ENCODE measurements around the gene RAB5A. TPM values are rescaled to one million over a fixed set of nuclear protein-coding genes. Genes with fewer than 3 reads are reported as not detected.

Gene RAB5A
- total RNA-seq, 4 donors from 2014 or later = 80.6 to 105 (median 87.5) TPM

GRCh38 chr3:19940643-19941042 is 6.3 kb upstream of the RAB5A start:
- 80 to 92% methylated on average over 1 of the region's 1 CpG for WGBS, 2 donors (ENCODE audit: low coverage in 1 of 2)
- DNase-seq = no peak
- no peak for TF ChIP-seq EP300 (IDR thresholded peaks at IDR 0.05; ENCODE audit: low read depth)
- no peak for TF ChIP-seq POLR2A (IDR thresholded peaks at IDR 0.05)
- TF ChIP-seq CTCF (IDR thresholded peaks at IDR 0.05) = no peak
- no peak for TF ChIP-seq POLR2AphosphoS5 (IDR thresholded peaks at IDR 0.05)
- Histone ChIP-seq H3K27me3 (no peaks in the 10 kb centered on the region), H3K4me1 (peaks cover 0 to 4% (median 0%) of the 10 kb centered on the region in 4 donors), H3K36me3 (no peaks in the 10 kb centered on the region), H3K4me3 (no peak overlapping the region), H3K27ac (no peak overlapping the region), H3K9me3 (no peaks in the 10 kb centered on the region)
- in situ Hi-C loops (cut with MboI; ENCODE audit: low pct_ligation_motif_present in 1 of 4, low pct_unique_long_range_greater_than_20kb in 1 of 4, low sequenced_read_pairs in 3 of 4) (loop anchor here in 2 of 4 donors (10.0 to 25.0 kb wide), 3 partner anchors 46 to 247 kb away; partner anchors contain the start of genes KAT2B (in 1 of the 2) and SGO1 (in 1 of the 2)), intact Hi-C loops (cut with DNase I; ENCODE audit: low total_unique reads) (no loop called here)

DNA sequence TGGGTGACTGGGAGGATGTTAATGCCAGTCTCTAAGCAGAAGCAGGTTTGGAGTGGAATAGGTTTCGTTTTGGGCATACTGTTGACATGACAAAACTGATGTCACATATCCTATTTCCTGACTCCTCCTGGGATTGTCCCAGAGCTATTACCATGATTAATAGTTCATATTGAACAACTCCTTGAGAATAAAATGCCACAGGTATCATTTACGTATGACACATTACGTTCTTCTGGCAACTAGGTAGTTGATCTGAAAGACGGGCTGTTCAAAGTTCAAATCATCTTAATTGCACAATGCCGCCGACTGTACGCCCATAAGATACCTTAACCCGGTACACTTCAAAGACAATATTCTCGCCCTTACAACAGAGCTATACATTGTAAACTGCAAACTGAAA is 1.4 kb upstream of the RAB5A start:
- Histone ChIP-seq H3K4me1 (peaks cover 10 to 26% (median 19%) of the 10 kb centered on the region in 4 donors), H3K36me3 (peaks cover 0 to under 1% (median 0%) of the 10 kb centered on the region in 4 donors), H3K4me3 (peak overlapping the region in 3 of 4 donors; percentile 91 to 100 (median 99)), H3K27ac (peak overlapping the region; percentile 97 to 100 (median 100)), H3K9me3 (no peaks in the 10 kb centered on the region), H3K27me3 (no peaks in the 10 kb centered on the region)
- TF ChIP-seq CTCF (IDR thresholded peaks at IDR 0.05) (no peak), EP300 (IDR thresholded peaks at IDR 0.05; ENCODE audit: low read depth) (no peak), POLR2A (IDR thresholded peaks at IDR 0.05) (no peak), POLR2AphosphoS5 (IDR thresholded peaks at IDR 0.05) (peak in 1 of 3 donors; percentile 62)
- 55 to 66% methylated on average over 9 of the region's 9 CpGs for WGBS, 2 donors (ENCODE audit: low coverage in 1 of 2)
- in situ Hi-C loops (cut with MboI; ENCODE audit: low pct_ligation_motif_present in 1 of 4, low pct_unique_long_range_greater_than_20kb in 1 of 4, low sequenced_read_pairs in 3 of 4) (loop anchor here in 2 of 4 donors (5.0 to 25.0 kb wide), 4 partner anchors 51 to 242 kb away; partner anchors contain the start of genes KAT2B (in 1 of the 2) and SGO1 (in 1 of the 2)), intact Hi-C loops (cut with DNase I; ENCODE audit: low total_unique reads) (loop anchor here (5.0 kb wide), 1 partner anchor 102 kb away; no protein-coding TSS in a partner anchor)
- peak; percentile 64 for DNase-seq

DNA sequence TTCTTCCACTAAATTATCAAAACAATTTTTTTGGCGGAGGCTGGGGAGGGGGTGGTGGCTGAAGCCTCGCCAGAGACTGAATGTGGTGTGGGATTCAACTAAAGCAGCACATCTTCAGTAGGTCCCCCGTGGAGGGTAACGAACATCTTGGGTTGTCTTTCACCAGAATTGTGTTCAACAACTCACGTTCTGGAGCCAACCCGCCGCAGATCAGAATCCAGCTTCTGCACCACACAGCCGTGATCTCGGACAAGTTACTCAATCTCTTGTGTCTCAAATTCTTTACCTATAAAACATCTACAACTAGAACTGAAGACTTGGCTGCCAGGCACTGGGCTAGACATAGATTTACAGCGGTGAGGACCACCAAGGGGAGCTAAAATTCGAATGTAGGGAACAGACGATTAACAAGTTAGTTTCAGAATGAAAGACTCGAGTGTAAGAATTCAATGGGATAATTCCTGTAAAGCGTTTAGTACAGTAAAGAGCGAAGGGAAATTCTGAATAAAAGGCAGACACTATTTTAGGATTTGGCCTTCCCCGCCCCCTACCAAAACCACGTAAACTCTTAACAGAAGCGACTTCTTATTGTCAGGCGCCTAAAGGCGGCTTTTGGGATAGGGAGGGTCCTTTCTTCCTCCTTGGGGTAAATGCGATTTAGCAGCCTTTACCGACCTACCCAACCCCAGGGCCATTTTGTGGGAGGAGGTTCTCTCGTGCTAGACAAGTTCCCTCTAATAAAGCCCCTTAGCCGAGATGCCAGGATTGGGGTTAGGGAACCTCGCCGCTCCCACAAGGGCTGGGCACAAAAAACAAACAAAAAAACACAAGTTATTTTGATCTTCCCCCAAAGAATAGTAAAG is 697 bp upstream of the RAB5A start:
- WGBS, 2 donors (ENCODE audit: low coverage in 1 of 2) = 17 to 24% methylated on average over 7 to 26 of the region's 26 CpGs
- no peak for TF ChIP-seq CTCF (IDR thresholded peaks at IDR 0.05)
- intact Hi-C loops (cut with DNase I; ENCODE audit: low total_unique reads) = loop anchor here (2.0 to 5.0 kb wide), 2 partner anchors 59 to 101 kb away; no protein-coding TSS in a partner anchor
- peaks cover 10 to 27% (median 19%) of the 10 kb centered on the region in 4 donors for H3K4me1 ChIP-seq
- H3K4me3 ChIP-seq = peak overlapping the region; percentile 63 to 100 (median 95)
- peak; percentile 35 for DNase-seq
- peaks cover 0 to 3% (median under 1%) of the 10 kb centered on the region in 4 donors for H3K36me3 ChIP-seq
- no peaks in the 10 kb centered on the region for H3K9me3 ChIP-seq
- no peaks in the 10 kb centered on the region for H3K27me3 ChIP-seq
- in situ Hi-C loops (cut with MboI; ENCODE audit: low pct_ligation_motif_present in 1 of 4, low pct_unique_long_range_greater_than_20kb in 1 of 4, low sequenced_read_pairs in 3 of 4) = loop anchor here in 2 of 4 donors (5.0 to 25.0 kb wide), 4 partner anchors 51 to 241 kb away; partner anchors contain the start of genes KAT2B (in 1 of the 2) and SGO1 (in 1 of the 2)
- peak overlapping the region; percentile 97 to 100 (median 100) for H3K27ac ChIP-seq

Measured in transverse colon (tissue), 4 donors.